ENCODE data around the gene ADGRD2. TPM values are rescaled to one million over a fixed set of nuclear protein-coding genes. Genes with fewer than 3 reads are reported as not detected.

ADGRD2 gene
- total RNA-seq, 1 donor from 2014 or later: not detected

DNA sequence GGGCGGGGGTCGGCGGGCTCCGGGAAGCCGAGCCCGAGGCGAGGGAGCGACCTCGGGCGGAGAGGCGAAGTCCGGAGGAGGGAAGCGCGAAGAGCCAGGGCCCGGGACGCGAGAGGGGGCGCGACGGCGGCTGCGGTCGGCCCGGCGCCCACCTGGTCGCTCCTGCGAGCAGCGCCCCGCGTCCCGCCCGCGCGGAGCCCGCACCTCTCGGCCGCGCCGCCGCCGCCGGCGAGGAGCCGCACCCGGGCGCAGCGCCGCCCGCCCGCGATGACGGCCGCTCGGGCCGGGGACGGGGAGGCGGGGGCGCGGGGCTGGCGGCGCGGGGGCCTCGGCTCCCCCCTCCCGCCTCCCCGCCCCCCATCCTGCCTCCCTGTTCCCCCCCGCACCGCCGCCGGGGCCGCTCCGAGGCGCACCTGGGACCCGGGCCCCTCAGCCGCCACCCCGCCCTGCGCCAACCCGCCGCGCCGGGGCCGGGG, 54.3 kb downstream of the ADGRD2 start:
- Mint-ChIP-seq H3K27ac (ENCODE audit: unreplicated experiment) (no peak overlapping the region), H3K4me1 (ENCODE audit: low read depth) (peaks cover 5% of the 10 kb centered on the region), H3K9me3 (ENCODE audit: low read depth) (no peaks in the 10 kb centered on the region), H3K4me3 (ENCODE audit: unreplicated experiment) (no peak overlapping the region), H3K27me3 (ENCODE audit: low read depth) (peaks cover 34% of the 10 kb centered on the region), H3K36me3 (ENCODE audit: low read depth) (peaks cover 2% of the 10 kb centered on the region)
- DNase-seq (ENCODE audit: low spot score): no peak
- TF ChIP-seq, protein P1, sequence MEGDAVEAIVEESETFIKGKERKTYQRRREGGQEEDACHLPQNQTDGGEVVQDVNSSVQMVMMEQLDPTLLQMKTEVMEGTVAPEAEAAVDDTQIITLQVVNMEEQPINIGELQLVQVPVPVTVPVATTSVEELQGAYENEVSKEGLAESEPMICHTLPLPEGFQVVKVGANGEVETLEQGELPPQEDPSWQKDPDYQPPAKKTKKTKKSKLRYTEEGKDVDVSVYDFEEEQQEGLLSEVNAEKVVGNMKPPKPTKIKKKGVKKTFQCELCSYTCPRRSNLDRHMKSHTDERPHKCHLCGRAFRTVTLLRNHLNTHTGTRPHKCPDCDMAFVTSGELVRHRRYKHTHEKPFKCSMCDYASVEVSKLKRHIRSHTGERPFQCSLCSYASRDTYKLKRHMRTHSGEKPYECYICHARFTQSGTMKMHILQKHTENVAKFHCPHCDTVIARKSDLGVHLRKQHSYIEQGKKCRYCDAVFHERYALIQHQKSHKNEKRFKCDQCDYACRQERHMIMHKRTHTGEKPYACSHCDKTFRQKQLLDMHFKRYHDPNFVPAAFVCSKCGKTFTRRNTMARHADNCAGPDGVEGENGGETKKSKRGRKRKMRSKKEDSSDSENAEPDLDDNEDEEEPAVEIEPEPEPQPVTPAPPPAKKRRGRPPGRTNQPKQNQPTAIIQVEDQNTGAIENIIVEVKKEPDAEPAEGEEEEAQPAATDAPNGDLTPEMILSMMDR (IDR thresholded peaks at IDR 0.05): no peak

DNA sequence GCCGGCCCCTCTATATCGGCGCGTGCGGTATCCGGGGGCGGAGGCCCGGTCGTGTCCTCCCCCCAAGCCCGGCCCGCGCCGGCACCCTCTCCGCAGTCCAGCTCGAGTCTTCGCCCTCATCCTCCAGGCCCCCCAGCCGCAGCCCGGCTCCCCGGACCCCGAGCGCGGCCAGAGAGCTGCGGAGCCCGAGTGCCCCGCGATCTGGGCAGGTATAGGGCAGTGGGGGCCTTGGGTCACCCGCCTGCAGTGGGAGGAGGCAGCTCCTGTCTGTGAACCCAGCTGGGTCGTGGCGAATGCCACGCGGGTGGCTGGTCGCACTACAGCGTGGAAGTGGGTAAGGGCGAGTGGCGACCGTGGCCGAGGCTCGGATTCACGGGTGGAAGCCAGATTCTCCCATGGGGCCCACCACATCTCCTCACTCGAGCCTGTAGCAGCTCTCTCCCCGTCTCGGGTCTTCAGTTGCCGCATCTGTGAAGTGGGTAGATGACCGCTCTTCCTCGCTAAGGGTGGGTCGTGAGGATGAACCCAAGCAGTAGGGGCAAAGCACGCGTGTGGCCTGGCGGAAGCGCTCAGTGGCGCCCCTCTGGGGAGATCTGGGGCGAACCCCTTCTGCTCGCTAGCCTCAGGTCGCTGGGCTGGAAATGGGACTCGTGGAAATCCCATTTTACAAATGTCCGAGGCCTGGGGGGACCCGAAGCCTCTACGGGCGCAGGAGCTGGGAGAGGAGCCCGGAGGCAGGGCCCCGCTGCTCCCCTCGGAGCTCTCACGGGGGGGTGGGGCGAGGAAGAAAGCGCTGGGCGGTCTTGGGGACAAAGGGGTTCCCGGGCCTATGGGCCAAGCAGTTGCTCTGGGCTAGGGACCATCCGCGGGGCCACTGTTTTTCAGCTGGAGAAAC, 55.0 kb downstream of the ADGRD2 start:
- Mint-ChIP-seq H3K4me1 (ENCODE audit: low read depth) (peaks cover 5% of the 10 kb centered on the region), H3K27me3 (ENCODE audit: low read depth) (peaks cover 31% of the 10 kb centered on the region), H3K36me3 (ENCODE audit: low read depth) (peaks cover 2% of the 10 kb centered on the region), H3K9me3 (ENCODE audit: low read depth) (no peaks in the 10 kb centered on the region), H3K27ac (ENCODE audit: unreplicated experiment) (no peak overlapping the region), H3K4me3 (ENCODE audit: unreplicated experiment) (peak overlapping the region; percentile 9)
- DNase-seq (ENCODE audit: low spot score): peak; percentile 82
- TF ChIP-seq, protein P1 (IDR thresholded peaks at IDR 0.05): no peak

- Mint-ChIP-seq H3K4me3 (ENCODE audit: unreplicated experiment) (no peak overlapping the region), H3K27me3 (ENCODE audit: low read depth) (peaks cover 27% of the 10 kb centered on the region), H3K27ac (ENCODE audit: unreplicated experiment) (no peak overlapping the region), H3K4me1 (ENCODE audit: low read depth) (peaks cover 5% of the 10 kb centered on the region), H3K36me3 (ENCODE audit: low read depth) (peaks cover 2% of the 10 kb centered on the region), H3K9me3 (ENCODE audit: low read depth) (no peaks in the 10 kb centered on the region)
- TF ChIP-seq, protein P1 (IDR thresholded peaks at IDR 0.05): no peak
- no peak for DNase-seq (ENCODE audit: low spot score)
Observed at GRCh38 chr9:124505901-124506346, 55.7 kb downstream of the ADGRD2 start.

DNA sequence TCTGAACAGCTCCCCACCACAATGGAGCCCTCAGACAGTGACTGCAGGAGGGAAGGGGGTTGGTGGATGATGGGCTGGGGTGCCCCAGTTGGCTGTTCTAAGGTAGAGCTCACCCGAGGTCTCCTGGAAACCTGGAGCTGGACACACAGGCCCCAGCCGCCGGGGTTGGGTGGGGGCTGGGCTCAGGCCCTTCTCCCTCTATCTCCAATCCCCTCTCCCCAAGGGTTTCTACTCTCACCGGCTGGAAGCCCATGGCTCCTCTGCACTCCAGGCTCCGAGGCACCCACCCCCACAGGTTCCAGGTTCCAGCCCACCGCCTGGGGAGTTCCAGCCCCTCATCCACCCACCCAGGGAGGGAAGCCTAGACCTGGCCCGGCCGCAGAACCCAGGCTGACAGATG, 56.2 kb downstream of the ADGRD2 start:
- DNase-seq (ENCODE audit: low spot score): no peak
- Mint-ChIP-seq H3K27me3 (ENCODE audit: low read depth) (peaks cover 23% of the 10 kb centered on the region), H3K4me1 (ENCODE audit: low read depth) (peaks cover 5% of the 10 kb centered on the region)

More for the DNA sequence above, 56.2 kb downstream of the ADGRD2 start:
- TF ChIP-seq, protein P1 (IDR thresholded peaks at IDR 0.05): no peak
- Mint-ChIP-seq H3K9me3 (ENCODE audit: low read depth) (no peaks in the 10 kb centered on the region), H3K4me3 (ENCODE audit: unreplicated experiment) (no peak overlapping the region), H3K27ac (ENCODE audit: unreplicated experiment) (no peak overlapping the region), H3K36me3 (ENCODE audit: low read depth) (peaks cover 2% of the 10 kb centered on the region)
